Neural cell (in vitro differentiated cells): Measurements from ENCODE around the gene PHC1.

ENCODE experiments used
- EZH2 ChIP-seq: fragments of 200-600, 300-800 bp; shearing (Covaris generic), sonication (generic); IDR thresholded peaks from 2 replicates; pipeline ENCODE4 v1.6.1; 2014; ENCODE audit warnings: antibody characterized with exemption, low read length, borderline replicate concordance, mild to moderate bottlenecking; ENCODE audit not compliant: insufficient read depth, poor library complexity, severe bottlenecking
- MXI1 ChIP-seq: fragments of 450-650 bp; conservative IDR thresholded peaks from 2 replicates; pipeline ENCODE4 v1.6.1; 2014; ENCODE audit warnings: antibody characterized with exemption, mild to moderate bottlenecking; ENCODE audit not compliant: poor library complexity, severe bottlenecking
- TF ChIP-seq, protein P1 (sequence below): fragments of 450-650 bp; IDR thresholded peaks from 2 replicates; pipeline ENCODE4 v1.5.1; 2014; ENCODE audit warnings: antibody characterized with exemption, mild to moderate bottlenecking, moderate library complexity; ENCODE audit not compliant: poor library complexity, severe bottlenecking

DNA sequence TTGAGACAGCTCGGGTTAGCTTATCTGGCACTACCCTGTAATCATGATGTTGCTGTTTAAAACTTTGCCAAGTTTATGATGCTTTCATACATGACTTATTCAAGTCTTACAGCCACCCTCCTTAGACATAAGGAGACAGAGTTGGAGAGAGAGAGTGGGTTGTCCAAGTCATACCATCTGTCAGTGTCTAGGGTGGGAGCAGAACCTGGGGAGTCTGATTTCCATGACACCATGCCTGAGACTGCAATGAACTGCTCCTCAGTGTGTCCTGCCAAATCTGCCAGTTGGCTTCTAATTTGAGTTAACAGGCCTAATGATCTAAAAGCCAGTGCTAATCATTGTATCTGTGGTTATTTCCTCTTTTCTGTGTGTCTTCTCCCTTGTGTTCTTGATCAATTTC is 43.7 kb upstream of the PHC1 start:
- TF ChIP-seq EZH2 (no peak), MXI1 (no peak)
- TF ChIP-seq, protein P1, sequence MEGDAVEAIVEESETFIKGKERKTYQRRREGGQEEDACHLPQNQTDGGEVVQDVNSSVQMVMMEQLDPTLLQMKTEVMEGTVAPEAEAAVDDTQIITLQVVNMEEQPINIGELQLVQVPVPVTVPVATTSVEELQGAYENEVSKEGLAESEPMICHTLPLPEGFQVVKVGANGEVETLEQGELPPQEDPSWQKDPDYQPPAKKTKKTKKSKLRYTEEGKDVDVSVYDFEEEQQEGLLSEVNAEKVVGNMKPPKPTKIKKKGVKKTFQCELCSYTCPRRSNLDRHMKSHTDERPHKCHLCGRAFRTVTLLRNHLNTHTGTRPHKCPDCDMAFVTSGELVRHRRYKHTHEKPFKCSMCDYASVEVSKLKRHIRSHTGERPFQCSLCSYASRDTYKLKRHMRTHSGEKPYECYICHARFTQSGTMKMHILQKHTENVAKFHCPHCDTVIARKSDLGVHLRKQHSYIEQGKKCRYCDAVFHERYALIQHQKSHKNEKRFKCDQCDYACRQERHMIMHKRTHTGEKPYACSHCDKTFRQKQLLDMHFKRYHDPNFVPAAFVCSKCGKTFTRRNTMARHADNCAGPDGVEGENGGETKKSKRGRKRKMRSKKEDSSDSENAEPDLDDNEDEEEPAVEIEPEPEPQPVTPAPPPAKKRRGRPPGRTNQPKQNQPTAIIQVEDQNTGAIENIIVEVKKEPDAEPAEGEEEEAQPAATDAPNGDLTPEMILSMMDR, result no peak
